Measurements from ENCODE around the gene TNPO3.

TNPO3 gene

DNA sequence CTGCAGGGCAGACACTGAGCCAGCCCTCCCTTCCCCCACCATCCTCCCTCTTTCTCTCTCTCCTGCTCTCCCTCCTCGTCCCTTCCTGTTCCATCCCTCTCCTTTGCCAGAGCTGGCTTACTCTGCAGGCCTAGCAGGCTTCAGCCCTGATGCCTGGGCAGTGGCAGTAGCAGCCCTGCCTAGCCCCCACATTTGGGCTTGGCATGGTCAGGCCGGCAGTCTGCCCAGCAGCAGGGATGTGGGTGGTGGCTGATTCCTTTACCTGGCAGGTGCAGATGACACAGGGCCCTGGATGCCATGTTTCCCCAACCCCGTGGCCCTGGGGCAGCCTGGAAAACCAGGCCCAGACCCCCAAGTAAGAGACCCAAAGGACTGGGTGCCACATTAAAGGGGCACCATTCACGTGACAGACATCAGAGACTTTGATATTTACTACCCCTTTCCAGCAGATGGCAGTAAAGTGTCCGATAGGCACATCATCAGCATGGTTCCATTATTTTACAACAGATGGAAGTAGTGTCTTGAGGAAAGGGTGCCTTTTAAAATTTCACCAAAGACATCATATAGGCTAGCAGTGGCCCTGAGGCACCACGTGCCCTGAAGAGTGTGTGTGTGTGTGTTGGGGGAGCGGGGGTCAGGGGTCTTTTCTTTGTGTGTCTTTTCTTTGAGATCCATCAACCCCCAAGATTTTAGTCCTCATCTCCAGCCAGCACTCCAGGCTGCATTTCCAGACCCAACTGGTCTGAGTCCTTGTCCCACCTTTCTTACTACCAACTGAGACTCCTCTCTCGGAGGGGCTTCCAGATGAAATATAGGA is 150.3 kb downstream of the TNPO3 start:
- no peak for DNase-seq
